ENCODE results near the gene FAM171A1.

- TF ChIP-seq, protein P1, sequence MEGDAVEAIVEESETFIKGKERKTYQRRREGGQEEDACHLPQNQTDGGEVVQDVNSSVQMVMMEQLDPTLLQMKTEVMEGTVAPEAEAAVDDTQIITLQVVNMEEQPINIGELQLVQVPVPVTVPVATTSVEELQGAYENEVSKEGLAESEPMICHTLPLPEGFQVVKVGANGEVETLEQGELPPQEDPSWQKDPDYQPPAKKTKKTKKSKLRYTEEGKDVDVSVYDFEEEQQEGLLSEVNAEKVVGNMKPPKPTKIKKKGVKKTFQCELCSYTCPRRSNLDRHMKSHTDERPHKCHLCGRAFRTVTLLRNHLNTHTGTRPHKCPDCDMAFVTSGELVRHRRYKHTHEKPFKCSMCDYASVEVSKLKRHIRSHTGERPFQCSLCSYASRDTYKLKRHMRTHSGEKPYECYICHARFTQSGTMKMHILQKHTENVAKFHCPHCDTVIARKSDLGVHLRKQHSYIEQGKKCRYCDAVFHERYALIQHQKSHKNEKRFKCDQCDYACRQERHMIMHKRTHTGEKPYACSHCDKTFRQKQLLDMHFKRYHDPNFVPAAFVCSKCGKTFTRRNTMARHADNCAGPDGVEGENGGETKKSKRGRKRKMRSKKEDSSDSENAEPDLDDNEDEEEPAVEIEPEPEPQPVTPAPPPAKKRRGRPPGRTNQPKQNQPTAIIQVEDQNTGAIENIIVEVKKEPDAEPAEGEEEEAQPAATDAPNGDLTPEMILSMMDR (IDR thresholded peaks at IDR 0.05), result no peak
- TF ChIP-seq POLR2AphosphoS5 (IDR thresholded peaks at IDR 0.05), result no peak
- no peak for TF ChIP-seq POLR2A (IDR thresholded peaks at IDR 0.05)
- no peak for TF ChIP-seq EP300 (IDR thresholded peaks at IDR 0.05)
Observed at GRCh38 chr10:15324113-15324512, 47.0 kb downstream of the FAM171A1 start.
